Measurements from ENCODE around the gene ZNF397. TPM values are rescaled to one million over a fixed set of nuclear protein-coding genes. Genes with fewer than 3 reads are reported as not detected.

ZNF397 gene
- total RNA-seq, 2 donors from 2014 or later, result 18.3 to 22.7 TPM

DNA sequence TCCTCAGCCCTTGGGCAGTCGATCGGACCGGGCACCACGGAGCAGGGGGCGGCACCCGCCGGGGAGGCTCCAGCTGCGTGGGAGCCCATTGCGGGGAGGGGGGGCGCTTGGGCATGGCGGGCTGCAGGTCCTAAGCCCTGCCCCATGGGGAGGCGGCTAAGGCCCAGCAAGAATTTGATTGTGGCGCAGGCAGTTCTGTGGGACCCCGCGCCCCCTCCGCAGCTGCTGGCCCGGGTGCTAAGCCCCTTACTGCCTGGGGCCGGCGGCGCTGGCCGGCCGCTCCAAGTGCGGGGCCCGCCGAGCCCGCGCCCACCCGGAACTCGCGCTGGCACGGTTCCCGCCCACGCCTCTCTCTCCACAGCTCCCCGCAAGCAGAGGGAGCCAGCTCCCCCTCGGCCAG, 30.8 kb downstream of the ZNF397 start:
- ATAC-seq (no peak), DNase-seq (ENCODE audit: low spot score in 2 of 2) (no peak)
- H3K9me3 Mint-ChIP-seq, result peaks cover 12 to 31% of the 10 kb centered on the region in 2 donors
- no peak overlapping the region for H3K27ac Mint-ChIP-seq
- peaks cover 14 to 51% of the 10 kb centered on the region in 2 donors for H3K36me3 Mint-ChIP-seq

DNA sequence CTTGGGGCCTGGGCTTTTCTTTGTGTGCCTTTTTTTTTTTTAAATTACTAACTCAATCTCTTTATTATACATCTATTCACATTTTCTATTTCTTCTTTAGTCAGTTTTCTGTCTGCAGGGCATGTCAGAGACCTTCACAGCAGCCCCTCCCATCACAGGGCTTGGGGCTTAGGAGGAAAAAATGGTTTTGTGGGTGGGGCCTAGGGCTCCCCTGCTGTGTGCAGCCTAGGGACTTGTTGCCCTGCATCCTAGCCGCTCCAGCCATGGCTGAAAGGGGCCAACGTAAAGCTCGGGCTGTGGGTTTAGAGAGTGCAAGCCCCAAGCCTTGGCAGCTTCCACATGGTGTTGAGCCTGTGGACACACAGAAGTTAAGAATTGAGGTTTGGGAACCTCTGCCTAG, 35.4 kb downstream of the ZNF397 start:
- ATAC-seq (no peak), DNase-seq (ENCODE audit: low spot score in 2 of 2) (no peak)
- Mint-ChIP-seq H3K36me3 (peaks cover 5 to 56% of the 10 kb centered on the region in 2 donors), H3K27ac (no peak overlapping the region), H3K9me3 (peaks cover 0 to 30% of the 10 kb centered on the region in 2 donors)

DNA sequence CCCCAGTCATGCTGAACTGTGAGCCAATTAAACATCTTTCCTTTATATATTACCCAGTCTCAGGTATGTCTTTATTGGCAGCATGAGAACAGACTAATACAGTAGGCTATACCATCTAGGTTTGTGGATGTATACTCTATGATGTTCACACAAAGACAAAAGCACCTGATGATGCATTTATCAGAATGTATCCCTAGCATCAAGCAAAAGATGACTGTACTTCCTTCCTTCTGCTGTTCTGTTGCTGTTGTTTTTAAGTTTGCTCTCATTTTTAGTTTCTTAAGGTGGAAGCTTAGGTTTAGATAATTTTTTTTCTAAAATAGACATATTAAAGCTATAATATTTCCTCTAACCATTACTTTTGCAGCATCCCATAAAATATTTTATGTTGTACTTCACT, 36.8 kb downstream of the ZNF397 start:
- ATAC-seq, result peak in 1 of 2 donors; percentile 66
- Mint-ChIP-seq H3K36me3 (peaks cover 5 to 62% of the 10 kb centered on the region in 2 donors), H3K27ac (no peak overlapping the region), H3K9me3 (peaks cover 0 to 29% of the 10 kb centered on the region in 2 donors)
- no peak for DNase-seq (ENCODE audit: low spot score in 2 of 2)

DNA sequence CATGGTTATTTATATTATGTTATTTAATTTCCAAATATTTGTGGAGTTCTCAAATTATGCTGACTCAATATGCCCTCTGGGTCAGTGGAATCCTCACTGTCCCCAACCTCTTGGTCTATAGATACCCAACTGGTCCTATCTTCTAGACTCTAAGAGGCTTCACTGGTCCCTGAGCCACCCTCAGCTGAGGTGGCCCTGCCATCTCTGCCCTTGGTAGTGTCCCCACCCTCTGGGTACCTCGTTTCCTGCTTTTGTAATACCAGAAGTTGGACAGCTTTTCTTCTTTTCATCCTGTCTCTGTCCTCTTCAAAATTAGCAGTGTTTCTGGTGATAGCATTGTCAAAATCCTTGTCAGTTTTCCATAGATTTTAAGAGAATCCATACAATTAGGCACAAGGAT, 37.3 kb downstream of the ZNF397 start:
- ATAC-seq, result no peak
- no peak for DNase-seq (ENCODE audit: low spot score in 2 of 2)
- Mint-ChIP-seq H3K36me3 (peaks cover 5 to 62% of the 10 kb centered on the region in 2 donors), H3K9me3 (peaks cover 0 to 27% of the 10 kb centered on the region in 2 donors), H3K27ac (no peak overlapping the region)

DNA sequence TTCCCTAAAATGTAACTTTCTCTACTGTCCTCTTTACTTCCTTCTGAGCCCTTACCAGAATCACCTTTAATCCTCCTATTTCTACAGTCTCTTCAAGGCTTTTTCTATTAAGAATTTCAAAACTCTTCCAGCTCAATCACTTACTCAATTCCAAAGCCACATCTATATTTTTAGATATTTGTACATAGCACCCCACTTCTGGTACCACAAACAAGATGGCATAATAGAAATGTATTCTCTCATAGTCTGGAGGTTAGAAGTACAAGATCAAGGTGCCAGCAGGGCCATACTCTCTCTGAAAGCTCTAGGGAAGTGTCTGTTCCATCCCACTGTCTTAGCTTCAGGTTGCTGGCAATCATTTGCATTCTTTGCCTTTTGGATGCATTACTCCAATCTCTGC, 38.1 kb downstream of the ZNF397 start:
- ATAC-seq (no peak), DNase-seq (ENCODE audit: low spot score in 2 of 2) (no peak)
- peaks cover 0 to 25% of the 10 kb centered on the region in 2 donors for H3K9me3 Mint-ChIP-seq
- H3K36me3 Mint-ChIP-seq, result peaks cover 5 to 61% of the 10 kb centered on the region in 2 donors
- H3K27ac Mint-ChIP-seq, result no peak overlapping the region

- H3K27ac Mint-ChIP-seq, result no peak overlapping the region
- H3K9me3 Mint-ChIP-seq, result peaks cover 0 to 25% of the 10 kb centered on the region in 2 donors
- peak; percentile 37 to 45 for ATAC-seq
- DNase-seq (ENCODE audit: low spot score in 2 of 2), result no peak
- peaks cover 5 to 76% of the 10 kb centered on the region in 2 donors for H3K36me3 Mint-ChIP-seq
Observed at GRCh38 chr18:35282353-35282752, 41.5 kb downstream of the ZNF397 start.

GRCh38 chr18:35283923-35284794, 43.3 kb downstream of the ZNF397 start:
- peaks cover 0 to 22% of the 10 kb centered on the region in 2 donors for H3K9me3 Mint-ChIP-seq
- H3K36me3 Mint-ChIP-seq, result peaks cover 6 to 79% of the 10 kb centered on the region in 2 donors
- H3K27ac Mint-ChIP-seq, result no peak overlapping the region
- ATAC-seq (no peak), DNase-seq (ENCODE audit: low spot score in 2 of 2) (no peak)

GRCh38 chr18:35284841-35285240, 44.0 kb downstream of the ZNF397 start:
- Mint-ChIP-seq H3K27ac (peak overlapping the region in 1 of 2 donors; percentile 55), H3K36me3 (peaks cover 12 to 79% of the 10 kb centered on the region in 2 donors), H3K9me3 (peaks cover 0 to 23% of the 10 kb centered on the region in 2 donors)
- no peak for ATAC-seq
- DNase-seq (ENCODE audit: low spot score in 2 of 2), result no peak

DNA sequence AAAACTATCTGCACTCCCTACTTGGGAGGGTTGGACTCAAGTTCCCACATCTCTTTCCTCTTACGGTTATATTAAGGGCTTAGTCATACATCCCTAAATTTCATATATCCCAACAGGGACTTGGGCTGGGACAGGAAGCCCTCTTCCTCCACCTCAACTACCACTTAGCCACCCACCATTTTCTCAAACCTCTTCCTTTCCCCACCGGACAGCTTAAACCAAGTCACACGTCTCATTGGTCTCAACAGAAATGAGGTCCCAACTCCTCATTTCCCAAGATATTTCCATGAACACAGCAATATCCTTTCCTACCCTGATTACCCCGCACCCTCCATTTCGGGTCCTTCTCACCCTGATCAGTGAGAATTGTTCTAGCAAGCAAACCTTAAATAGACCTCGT, 48.5 kb downstream of the ZNF397 start:
- ATAC-seq, result no peak
- Mint-ChIP-seq H3K9me3 (peaks cover 0 to 14% of the 10 kb centered on the region in 2 donors), H3K27ac (peak overlapping the region; percentile 95 to 98), H3K36me3 (peaks cover 24 to 65% of the 10 kb centered on the region in 2 donors)
- DNase-seq (ENCODE audit: low spot score in 2 of 2), result no peak

GRCh38 chr18:35289727-35290093, 48.9 kb downstream of the ZNF397 start:
- DNase-seq (ENCODE audit: low spot score in 2 of 2) (peak in 1 of 2 donors; percentile 18), ATAC-seq (peak; percentile 25 to 37)
- Mint-ChIP-seq H3K9me3 (peaks cover 0 to 14% of the 10 kb centered on the region in 2 donors), H3K27ac (peak overlapping the region; percentile 95 to 98), H3K36me3 (peaks cover 28 to 68% of the 10 kb centered on the region in 2 donors)

GRCh38 chr18:35290094-35290735, 49.4 kb downstream of the ZNF397 start, which contains the start of gene ZSCAN30:
Gene ZSCAN30, minus strand, starts transcription at chr18:35290229. Its CDS starts 25,877 bp downstream, at chr18:35264352.
- Mint-ChIP-seq H3K36me3 (peaks cover 33 to 68% of the 10 kb centered on the region in 2 donors), H3K9me3 (peaks cover 0 to 15% of the 10 kb centered on the region in 2 donors), H3K27ac (peak within 1 kb of the TSS; percentile 95 to 98)
- ATAC-seq (peak; percentile 97 to 98), DNase-seq (ENCODE audit: low spot score in 2 of 2) (peak; percentile 92 to 94)

DNA sequence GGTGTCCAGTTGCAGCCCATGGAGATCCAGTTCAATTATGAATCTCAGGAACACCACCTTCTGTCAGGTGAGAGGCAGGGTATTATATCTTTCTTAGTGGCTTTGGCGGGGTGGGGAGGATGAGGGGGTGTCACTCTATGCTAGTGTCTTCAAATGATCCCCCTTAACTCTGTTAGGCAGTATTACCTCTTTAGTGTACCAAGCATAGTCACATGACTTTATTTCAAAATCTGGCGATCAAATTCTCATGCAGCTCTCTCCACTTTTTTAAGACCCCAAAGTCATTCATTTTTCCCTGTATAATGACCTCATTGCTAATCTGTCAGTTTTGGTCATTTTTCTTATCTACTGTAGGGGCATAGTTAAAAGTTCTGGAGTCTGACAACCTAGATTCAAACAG, 50.3 kb downstream of the ZNF397 start:
- DNase-seq (ENCODE audit: low spot score in 2 of 2), result no peak
- ATAC-seq, result no peak
- Mint-ChIP-seq H3K9me3 (peaks cover 2 to 17% of the 10 kb centered on the region in 2 donors), H3K27ac (peak overlapping the region; percentile 70 to 95), H3K36me3 (peaks cover 43 to 68% of the 10 kb centered on the region in 2 donors)

GRCh38 chr18:35296060-35296459, 55.2 kb downstream of the ZNF397 start:
- peaks cover 6 to 26% of the 10 kb centered on the region in 2 donors for H3K9me3 Mint-ChIP-seq
- DNase-seq (ENCODE audit: low spot score in 2 of 2), result no peak

GRCh38 chr18:35303610-35304009, 62.8 kb downstream of the ZNF397 start:
- no peak for DNase-seq (ENCODE audit: low spot score in 2 of 2)
- H3K36me3 Mint-ChIP-seq, result peaks cover 71 to 96% of the 10 kb centered on the region in 2 donors
- peaks cover 40 to 47% of the 10 kb centered on the region in 2 donors for H3K9me3 Mint-ChIP-seq
- no peak for ATAC-seq
- no peak overlapping the region for H3K27ac Mint-ChIP-seq

More at GRCh38 chr18:35296060-35296459, 55.2 kb downstream of the ZNF397 start:
- ATAC-seq, result no peak
- no peak overlapping the region for H3K27ac Mint-ChIP-seq
- peaks cover 47 to 67% of the 10 kb centered on the region in 2 donors for H3K36me3 Mint-ChIP-seq

- Mint-ChIP-seq H3K9me3 (peaks cover 49 to 56% of the 10 kb centered on the region in 2 donors), H3K36me3 (peaks cover 76 to 93% of the 10 kb centered on the region in 2 donors), H3K27ac (no peak overlapping the region)
- DNase-seq (ENCODE audit: low spot score in 2 of 2) (no peak), ATAC-seq (no peak)
Observed at GRCh38 chr18:35306588-35307250, 65.9 kb downstream of the ZNF397 start.

All from activated naive CD4-positive, alpha-beta T cell treated with anti-CD3 and anti-CD28 coated beads, Interleukin-2, amount 50 U/mL, for 72 hours (primary cell).